HG02884 (cell line): ENCODE data around the gene IFT80.
A peak's percentile ranks its signal among the peaks of the same experiment; 100 is the strongest.

Source experiments
- ATAC-seq: cut with Tn5 transposase; IDR thresholded peaks from one replicate; pipeline ENCODE4 v1.9.1; 2021; ENCODE audit warnings: mild to moderate bottlenecking, moderate library complexity; ENCODE audit not compliant: unreplicated experiment

The IFT80 gene

DNA sequence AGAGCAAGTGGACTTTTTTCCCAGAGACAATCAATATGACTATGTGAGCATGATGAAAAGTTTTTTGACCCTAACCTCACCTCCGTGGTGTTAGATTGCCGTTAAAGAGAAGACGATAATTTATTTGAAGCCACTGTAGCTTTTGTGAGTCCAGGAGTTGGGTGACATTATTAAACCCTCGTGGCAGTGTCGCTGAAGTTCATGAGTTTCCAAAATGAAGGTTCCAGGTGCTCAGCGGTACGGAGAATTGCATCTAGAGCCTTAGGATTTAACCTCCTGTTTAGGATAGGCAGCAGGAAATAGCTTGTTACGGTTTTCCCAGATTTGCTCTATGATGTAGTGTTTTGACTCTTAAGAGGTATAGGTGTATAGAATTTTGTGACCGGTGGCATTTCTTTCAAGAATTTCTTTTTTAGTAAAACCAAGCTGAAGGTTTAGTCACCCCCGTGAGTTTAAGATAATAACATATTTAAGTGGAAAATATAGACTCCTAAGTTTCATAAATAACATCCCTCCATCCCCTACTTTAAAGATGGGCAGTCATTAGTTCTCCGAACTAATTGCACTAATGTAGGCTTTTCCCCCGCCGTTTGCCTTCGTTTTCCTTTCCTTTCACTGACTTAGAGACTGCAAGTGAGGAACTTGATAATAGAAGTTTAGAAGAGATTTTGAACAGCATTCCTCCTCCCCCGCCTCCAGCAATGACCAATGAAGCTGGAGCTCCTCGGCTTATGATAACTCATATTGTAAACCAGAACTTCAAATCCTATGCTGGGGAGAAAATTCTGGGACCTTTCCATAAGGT is 2.5 kb upstream of the IFT80 start:
- ATAC-seq = no peak

DNA sequence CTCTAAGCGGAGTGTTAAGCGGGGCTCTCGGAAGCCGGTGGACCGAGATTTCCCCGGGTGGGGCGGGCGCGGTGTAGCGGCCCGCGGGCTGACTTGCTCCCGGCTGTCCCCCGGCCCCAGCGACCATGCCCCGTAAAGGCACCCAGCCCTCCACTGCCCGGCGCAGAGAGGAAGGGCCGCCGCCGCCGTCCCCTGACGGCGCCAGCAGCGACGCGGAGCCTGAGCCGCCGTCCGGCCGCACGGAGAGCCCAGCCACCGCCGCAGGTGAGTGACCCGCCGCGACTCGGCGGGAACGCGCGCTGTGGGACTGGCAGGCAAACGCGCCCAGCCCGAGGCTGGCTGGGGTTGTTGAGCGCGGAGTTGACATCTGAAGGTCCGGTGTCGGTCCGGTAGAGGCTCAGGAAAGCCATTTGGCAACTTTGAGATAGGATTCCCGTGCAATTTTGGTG is 1.7 kb upstream of the IFT80 start:
- no peak for ATAC-seq

DNA sequence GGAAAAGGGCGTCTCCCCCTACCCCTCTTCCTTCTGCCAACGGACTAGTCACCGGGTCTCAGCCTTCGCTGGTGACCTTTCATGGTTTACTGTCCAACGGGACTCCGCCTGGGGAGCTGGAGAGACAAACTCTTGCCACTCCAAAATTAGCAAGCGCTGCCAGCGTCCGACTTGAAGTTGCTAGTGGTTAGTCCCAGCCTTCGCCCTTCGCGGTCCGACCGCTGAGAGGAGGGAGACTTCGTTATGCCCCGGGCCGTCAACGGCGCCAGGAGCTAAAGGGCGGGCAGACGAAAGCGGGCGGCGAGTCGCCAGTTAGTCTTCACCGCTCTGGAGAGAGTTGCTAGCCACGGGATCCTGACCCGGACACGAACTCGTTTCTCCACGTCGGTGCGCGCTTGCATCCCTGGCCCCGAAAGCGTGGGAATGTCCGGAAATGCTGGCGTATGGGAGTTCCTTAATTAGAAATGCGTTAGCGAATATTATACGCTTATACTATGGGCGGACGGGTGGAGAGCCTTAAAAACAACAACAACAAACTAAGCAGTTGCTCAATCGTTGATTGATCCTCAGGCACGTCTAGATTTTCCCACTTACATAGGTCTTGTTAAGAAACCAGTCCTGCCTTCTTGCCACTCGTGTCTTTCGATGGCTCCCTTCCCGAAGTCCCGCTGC is 1.1 kb upstream of the IFT80 start:
- ATAC-seq = no peak

DNA sequence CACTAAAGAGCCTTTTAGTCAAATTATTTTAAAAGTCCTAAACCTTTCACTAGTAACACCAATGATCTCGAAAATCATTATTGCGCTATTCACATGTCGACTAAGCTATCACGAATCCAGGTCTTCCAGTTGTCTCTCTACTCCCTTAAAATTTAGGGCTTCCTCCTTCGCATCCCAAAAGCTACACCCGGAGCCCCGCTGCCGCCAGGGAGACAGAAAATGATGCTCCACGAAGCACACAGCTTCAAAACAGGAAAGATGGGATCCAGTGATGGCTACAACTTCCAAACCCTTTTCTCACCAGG is 253 bp downstream of the IFT80 start:
- ATAC-seq = peak; percentile 0

DNA sequence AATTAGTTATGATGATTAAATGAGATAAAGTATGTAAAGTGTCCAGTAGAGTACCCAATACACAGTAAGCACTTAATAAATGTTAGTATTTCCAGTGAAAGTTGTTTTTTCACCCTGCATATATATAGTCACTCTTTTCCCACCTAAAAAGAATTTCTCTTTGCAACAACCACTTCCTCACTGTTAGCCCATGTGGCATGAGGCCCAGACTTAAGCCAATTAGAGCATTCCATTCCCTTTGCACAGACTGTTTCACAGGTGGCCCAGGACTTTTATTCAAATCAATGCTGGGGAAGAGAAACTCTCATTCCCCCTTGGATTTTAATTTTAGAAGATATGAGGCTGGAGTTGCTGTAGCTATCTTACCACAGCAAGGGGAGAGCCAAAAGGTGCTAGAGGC is 3.7 kb downstream of the IFT80 start:
- no peak for ATAC-seq

DNA sequence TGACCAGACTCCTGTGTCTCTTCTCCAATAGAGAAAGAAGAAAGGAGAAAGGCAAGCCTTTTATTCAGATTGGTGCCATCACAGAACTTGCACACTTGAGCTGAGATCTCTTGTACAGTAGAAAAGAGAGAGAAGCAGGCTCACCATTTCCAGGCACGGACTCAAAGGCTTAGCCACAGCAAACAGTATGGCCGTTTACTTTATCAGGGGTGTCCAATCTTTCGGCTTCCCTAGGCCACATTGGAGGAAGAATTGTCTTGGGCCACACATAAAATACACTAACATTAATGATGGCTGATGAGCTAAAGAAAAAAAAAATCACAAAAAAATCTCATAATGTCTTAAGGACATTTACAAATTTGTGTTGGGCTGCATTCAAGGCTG is 5.0 kb downstream of the IFT80 start:
- no peak for ATAC-seq

DNA sequence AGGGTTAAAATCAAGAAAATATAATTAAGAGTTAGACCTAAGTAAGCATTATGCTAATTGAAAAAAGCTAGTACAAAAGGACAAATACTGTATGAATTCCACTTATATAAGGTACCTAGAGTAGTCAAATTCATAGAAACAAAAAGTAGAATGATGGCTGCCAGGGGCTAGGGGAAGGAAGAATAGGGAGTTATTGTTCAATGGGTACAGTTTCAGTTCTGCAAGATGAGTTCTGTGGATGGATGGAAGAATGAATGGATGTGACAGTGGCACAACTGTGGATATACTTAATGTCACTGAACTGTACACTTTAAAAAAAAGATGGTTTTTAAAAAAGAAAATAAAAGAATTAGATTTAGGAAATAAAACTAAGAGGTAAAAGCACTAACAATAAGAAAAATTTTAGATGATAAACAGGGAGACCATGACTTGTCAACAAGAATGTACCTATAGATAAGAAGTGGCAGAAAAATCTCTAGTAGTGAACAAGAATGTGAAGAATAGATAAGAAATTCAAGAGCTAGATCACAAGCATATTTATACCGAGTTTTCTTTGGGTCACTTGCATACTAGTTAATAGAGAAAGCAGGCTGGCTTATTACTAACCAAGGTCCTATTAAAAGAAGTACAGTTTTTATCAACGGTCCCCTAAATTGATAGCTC is 5.5 kb downstream of the IFT80 start:
- ATAC-seq = no peak

DNA sequence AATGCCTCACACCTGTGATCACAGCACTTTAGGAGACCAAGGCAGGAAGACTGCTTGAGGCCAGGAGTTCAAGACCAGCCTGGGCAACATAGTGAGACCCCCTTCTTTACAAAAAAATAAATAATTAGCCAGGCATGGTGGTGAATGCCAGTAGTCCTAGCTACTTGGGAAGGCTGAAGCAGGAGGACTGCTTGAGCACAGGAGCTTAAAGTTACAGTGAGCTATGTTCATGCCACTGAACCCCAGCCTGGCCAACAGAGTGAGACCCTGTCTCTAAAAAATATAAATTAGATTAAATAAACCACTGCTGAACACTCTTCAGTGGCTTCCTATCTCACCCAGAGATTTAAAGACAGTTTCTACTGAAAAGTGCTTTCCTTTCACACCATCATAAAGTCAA is 6.2 kb downstream of the IFT80 start:
- ATAC-seq = no peak

DNA sequence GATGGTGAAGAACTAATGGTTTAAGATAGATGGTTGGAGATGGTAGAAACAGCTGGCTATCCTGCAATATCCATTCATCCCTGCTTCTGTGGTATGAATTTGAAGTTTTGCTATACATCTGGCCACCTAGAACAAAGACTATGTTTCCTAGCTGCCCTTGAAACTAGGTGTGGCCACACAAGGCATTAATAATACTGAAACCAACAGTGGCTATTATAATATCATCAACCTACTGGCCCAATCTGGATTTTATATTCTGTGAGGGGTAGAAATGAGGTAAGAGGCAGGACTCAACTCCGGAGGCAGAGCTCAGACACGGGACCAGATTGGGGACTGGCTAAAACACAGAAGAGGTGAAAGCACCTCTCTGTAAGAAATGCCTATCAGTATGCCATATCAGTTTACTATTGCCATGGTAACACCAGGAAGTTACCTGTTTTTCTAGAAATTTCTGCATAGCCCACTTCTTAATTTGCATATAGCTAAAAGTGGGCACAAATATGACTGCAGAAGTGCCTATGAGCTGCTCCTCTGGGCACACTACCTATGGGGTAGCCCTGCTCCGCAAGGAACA is 8.4 kb downstream of the IFT80 start:
- peak; percentile 59 for ATAC-seq

DNA sequence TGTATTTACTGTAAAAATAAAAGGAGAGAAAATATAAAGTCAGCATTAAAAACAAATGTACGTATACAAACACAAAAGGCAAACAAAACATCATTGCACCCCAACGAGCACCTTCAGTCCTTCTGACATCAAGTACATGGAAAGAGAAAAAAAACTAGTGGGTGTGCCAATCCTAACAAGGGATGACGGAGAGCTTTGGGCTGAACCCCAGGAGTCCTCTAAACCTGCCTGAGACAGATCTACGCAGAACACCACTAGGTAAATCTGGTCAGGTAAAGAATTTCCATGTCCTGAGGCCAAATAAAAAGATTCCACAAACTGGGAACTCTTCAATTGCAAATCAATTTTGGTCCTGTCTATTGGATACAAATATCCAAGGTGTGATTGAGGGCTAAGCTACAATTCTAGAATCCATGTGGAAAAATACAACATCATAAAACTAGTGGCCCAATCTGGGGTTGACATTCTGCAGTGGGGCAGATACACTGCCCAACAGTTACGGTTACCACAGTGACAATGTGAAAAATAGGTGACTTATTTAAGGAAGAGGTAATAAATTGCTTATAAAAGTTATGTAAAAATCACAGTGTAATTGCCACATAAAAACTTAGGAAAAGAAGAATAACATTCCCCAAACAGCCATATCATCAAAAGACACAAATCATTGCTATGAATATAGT is 14.2 kb downstream of the IFT80 start:
- ATAC-seq = no peak

DNA sequence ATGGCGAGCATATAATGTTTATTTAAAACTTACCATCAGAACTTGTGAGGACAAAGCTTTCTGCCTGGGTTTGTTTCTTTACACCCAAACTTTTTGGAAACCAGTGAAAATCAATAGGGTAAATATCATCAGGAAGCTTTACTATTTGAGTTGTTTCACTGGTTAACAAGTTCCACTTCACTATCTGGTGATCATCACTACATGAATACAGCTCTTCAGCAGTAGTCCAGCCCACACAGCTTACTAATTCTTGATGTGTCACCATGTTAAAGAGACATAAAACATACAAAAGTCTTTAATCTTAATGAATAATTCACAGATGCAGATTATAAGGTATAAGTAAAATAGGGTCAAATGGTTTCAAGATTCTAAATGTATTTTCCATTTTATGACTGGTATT is 17.6 kb downstream of the IFT80 start:
- ATAC-seq = no peak

DNA sequence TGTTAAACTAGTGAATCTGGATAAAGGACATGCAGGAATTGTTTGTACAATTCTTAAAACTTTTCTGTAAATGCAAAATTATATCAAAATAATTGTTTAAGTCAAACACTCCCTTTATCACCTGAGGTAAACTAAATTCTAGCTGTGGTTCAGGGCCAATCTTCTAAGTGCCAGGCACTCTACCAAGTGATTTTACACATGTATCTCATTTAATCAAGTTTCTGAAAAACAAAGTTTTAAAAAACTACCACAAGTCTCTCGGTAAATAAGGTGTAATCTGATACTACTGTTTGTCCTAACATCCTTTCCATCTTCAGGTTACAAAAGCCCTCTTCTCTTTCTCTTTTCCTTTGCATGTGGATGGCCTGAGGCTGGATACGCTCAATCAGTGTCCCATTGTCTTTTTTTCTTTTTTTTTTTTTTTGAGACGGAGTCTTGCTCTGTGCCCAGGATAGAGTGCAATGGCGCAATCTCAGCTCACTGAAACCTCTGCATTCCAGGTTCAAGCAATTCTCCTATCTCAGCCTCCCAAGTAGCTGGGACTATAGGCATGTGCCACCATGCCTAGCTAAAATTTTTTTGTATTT is 19.3 kb downstream of the IFT80 start:
- no peak for ATAC-seq

DNA sequence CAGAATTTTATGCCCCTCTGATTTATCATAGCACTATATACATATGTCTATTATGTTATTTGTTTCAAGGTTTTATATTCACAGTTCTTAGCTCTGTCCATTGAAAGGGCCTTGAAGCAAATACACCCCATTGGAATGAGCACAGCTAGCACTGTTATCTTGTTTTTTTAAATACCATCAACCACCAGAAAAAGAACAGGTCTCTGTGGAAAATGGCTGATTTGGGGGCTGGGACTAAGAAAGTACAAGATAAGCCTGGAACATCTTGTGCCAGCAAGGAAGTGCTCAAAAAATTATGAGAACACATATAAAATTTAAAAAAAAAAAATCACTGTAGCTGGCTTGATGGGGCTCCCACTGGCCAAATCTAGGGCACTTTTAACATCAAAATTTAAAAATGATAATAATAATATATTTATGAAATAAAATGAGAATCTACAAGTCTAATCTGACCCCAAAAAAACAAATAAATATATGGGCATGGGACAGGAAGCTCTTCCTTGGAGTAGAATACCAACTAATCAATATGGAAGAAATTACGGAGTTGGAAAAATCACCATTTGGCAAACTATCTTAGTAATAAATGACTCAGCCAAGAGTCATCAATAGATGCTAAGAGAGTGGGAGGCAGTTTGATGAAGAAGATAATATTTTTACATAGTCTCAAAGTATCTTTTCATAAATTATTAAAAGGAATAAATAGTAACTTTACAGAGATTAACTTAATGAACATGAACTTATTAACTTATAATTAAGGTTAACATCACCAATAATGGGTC is 20.5 kb downstream of the IFT80 start:
- no peak for ATAC-seq

DNA sequence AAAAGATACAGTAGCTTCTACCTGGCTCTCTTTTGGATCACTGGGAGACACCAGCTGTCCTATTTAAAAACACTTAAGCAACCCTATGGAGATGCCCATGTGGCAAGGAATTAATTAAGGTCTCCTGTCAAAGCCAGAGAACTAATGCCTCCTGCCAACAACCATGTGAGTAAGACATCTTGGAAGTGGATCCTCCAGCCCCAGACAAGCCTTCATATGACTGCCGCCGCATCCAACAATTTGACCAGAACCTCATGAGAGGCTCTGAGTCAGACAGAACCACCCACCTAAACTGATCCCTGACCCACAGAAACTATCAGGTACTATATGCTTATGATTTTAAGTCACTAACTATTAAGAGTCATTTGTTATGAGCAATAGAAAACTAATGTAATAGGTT is 22.3 kb downstream of the IFT80 start:
- no peak for ATAC-seq

DNA sequence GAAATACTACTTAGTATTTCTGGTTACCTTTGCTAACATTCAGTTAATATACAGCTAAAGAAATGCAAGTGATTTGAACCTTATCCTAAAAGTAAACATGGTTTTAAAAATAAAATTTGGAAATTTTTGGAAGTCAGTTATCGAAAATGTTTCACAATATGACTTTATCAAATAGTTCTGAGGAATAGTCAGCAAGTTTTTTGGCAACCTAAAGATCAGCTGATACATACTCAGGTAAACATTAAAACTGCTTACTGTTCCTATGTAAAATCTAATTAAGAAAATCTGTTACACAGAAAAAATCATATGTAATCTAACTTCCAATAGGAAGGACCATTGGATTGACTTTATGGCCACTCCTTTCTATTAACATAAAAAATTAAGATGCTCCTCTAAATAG is 24.1 kb downstream of the IFT80 start:
- no peak for ATAC-seq

DNA sequence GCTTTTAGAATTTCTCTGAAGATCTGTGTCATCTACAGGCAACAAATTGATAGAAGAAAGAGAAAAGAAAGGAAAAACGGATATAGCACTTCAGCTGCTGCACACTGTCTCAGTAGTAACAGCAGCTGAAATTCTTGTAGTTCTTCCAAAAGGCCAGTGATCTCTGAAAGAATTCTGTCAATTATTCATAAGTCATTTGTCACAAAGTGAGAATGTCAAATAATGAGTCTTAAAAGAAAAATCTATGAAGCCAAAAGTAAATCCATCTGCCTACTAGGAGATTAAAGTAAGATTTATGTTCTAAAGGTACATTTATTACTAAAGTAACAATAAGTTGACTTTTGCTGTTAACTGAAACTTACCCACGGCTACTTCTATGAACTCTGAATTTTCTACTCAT is 24.6 kb downstream of the IFT80 start:
- no peak for ATAC-seq

DNA sequence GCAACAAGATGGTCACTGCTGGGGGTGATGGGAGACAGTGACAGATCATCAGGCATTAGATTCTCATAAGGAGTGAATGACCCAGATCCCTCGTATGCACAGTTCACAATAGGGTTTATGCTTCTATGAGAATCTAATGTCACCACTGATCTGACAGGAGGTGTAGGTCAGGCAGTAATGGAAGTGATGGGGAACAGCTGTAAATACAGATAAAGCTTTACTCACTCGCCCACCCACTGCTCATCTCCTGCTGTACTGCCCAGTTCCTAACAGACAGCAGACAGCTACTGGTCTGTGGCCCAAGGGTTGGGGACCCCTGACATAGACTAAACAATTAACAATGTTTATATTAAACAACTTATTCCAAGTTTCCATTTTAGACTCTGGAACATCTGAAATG is 25.4 kb downstream of the IFT80 start:
- ATAC-seq = no peak

DNA sequence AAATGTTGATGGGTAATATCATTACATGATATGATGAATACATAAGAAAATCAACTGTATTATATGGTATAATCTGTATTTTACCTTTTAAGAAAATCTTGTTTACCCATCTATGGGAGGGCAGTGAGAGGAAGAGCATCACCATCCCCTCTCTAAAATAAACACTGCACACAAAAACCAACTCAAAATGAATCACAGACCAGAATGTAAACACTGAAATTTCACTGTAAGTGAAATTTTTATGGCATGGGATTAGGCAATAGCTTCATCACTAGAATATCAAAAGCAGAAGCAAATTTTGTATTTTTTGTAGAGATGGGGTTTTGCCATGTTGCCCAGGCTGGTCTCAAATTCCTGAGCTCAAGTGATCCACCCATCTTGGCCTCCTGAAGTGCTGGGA is 26.2 kb downstream of the IFT80 start:
- ATAC-seq = no peak

DNA sequence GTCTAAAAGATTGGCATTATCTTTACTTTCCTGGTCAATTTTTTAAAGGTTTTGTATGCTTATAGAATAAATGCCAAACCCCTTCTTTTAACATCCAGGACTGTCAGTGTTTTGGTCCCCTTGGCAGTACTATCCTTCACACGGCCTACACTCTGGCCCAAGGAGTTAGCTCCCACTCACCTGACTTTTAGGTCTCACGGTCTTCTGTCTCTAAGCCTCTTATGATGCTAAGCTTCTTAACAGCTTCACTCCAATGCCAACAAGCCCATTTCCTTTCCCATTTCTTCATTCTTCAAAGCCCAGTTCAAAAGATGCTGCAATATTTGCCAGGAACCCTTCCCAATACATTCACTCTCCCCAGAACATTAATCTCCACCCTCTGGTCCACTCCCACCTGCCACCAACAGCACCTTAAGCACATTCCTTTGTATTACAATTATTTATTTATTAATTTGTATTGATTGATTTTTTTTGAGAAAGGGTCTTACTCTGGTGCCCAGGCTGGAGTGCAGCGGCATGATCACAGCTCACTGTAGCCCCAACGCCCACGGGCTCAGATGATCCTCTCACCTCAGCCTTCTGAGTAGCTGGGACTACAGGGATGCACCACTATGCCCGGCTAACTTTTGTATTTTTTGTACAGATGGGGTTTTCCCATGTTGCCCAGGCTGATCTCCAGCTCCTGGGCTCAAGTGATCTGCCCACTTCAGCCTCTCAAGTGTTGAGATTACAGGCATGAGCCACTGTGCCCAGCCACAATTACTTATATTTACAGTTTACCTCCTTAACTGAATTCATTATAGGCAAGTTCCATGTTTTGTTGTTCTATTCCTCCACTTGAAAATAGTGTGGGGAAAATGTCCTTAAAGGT is 27.8 kb downstream of the IFT80 start:
- no peak for ATAC-seq
